GM12801 (cell line): ENCODE measurements around the gene SMYD4.

ENCODE experiments used
- CTCF ChIP-seq: IDR thresholded peaks from one replicate; pipeline ENCODE4 v1.5.1; 2011; ENCODE audit warnings: control low read depth; ENCODE audit not compliant: insufficient read length; ENCODE audit errors: extremely low read depth

The SMYD4 gene, protein sequence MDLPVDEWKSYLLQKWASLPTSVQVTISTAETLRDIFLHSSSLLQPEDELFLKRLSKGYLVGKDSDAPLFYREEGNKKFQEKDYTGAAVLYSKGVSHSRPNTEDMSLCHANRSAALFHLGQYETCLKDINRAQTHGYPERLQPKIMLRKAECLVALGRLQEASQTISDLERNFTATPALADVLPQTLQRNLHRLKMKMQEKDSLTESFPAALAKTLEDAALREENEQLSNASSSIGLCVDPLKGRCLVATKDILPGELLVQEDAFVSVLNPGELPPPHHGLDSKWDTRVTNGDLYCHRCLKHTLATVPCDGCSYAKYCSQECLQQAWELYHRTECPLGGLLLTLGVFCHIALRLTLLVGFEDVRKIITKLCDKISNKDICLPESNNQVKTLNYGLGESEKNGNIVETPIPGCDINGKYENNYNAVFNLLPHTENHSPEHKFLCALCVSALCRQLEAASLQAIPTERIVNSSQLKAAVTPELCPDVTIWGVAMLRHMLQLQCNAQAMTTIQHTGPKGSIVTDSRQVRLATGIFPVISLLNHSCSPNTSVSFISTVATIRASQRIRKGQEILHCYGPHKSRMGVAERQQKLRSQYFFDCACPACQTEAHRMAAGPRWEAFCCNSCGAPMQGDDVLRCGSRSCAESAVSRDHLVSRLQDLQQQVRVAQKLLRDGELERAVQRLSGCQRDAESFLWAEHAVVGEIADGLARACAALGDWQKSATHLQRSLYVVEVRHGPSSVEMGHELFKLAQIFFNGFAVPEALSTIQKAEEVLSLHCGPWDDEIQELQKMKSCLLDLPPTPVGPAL

GRCh38 chr17:1829592-1830257, at the start of gene SMYD4, which contains the start of gene RPA1:
Gene SMYD4, minus strand, starts transcription at chr17:1829902. Its CDS starts 1,908 bp downstream, at chr17:1827994.
Gene RPA1, plus strand, starts transcription at chr17:1830005. Its CDS starts 89 bp downstream, at chr17:1830094.
- no peak for TF ChIP-seq CTCF

DNA sequence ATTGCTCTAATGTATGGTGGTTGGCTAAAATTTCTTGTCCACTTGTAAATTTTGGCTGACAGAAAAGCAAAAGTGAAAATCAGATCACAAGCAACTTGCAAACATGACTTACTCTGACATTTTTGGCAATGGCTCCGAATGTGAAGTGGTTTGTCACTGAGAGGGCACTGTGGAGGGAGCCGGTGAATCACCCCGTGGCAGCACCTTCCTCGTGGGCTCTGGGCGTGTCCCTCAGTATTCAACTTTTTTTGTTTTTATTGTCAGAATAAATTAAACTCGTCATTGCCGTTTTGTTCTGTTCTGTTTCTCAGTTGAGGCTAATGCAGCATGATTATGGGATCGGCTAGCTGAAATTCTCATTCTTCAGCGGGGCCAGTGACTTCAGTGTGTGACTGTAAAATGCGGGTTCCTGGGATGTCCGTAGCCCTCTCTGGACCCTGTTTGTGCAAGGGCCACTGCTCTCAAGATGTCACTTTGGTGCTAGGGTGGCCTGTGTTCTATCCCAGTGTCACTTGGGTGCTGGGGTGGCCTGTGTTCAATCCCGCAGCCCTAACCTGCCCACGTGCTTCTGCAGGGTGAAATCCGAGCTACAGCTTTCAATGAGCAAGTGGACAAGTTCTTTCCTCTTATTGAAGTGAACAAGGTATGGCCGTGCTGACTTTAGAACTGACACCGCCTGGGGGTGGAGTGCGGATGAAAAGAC, 48.9 kb upstream of the SMYD4 start:
- no peak for TF ChIP-seq CTCF

GRCh38 chr17:1875597-1875996, 45.9 kb upstream of the SMYD4 start:
- TF ChIP-seq CTCF, result no peak

- TF ChIP-seq CTCF, result no peak
These were observed 43.7 kb upstream of the SMYD4 start for GRCh38 chr17:1873418-1873817.

DNA sequence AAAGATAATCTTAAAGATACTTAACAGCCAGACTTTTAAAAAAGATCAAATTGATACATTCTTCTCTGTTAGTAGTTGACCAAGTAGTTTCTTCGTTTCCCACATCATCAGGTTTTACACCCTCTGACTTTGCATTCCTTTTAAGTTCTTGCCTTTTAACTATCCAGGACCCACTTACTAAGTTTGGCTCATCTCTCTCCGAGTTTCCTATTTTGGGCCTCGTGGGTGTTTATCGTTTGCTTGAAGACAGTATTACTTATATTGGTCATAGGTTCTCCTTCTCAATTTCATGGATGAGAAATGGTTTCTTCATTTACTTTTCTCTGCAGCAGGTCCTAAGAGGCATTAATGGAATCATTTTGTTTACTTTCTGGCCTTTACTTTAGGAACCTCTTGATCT, 43.3 kb upstream of the SMYD4 start:
- TF ChIP-seq CTCF, result no peak

DNA sequence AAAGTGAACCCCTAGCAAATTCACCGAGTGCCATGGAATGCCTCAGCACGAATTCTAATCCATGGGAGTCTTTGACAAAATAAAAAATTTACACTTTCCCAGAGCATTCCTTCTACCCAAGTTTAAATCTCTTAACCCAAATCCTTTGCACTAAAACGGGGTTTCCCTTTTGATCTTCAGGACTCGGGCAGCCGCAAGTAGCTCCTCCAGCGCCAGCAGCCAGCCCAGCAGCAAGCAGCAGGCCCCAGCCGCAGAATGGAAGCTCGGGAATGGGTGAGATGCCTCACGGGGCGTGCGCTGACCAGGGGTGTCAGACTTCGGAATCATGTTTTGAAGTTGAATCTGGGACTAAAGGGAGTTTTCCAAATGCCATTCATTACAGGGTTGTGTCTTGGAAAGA, 42.6 kb upstream of the SMYD4 start:
- no peak for TF ChIP-seq CTCF
